CD14-positive monocyte (primary cell): ENCODE results near the gene DLD. TPM values are rescaled to one million over a fixed set of nuclear protein-coding genes. Genes with fewer than 3 reads are reported as not detected.
A peak's percentile ranks its signal among the peaks of the same experiment; 100 is the strongest.

Experiments used
- DNase-seq, 3 donors: peaks; one replicate each; pipeline ENCODE4 v3.0.0-alpha.2; 2011 to 2022
- H2AFZ ChIP-seq: 2 replicates; pipeline ENCODE4 v1.6.0; 2012; ENCODE audit warnings: mild to moderate bottlenecking, low read depth, low read length, inconsistent platforms; ENCODE audit not compliant: insufficient read depth, poor library complexity, severe bottlenecking
- H3K27ac ChIP-seq, 2 donors: 1 replicate in 1 of 2; 2 replicates in 1 of 2; pipeline ENCODE4 v1.5.1; 2012 to 2013; ENCODE audit warnings: low read length in 2 of 2, control low read depth in 1 of 2, inconsistent platforms in 1 of 2, low read depth in 1 of 2, mild to moderate bottlenecking in 1 of 2
- H3K27me3 ChIP-seq, 2 donors: one replicate each; pipeline versions ENCODE4 v1.6.0 to v1.6.1; 2011 to 2013; ENCODE audit warnings: low read length in 2 of 2; ENCODE audit not compliant: control insufficient read depth in 2 of 2, insufficient read depth in 2 of 2
- H3K36me3 ChIP-seq, 2 donors: replicated peaks in 1 of 2; 1 replicate in 1 of 2; 2 replicates in 1 of 2; pipeline versions ENCODE4 v1.5.1 to v1.6.1; 2012 to 2013; ENCODE audit warnings: low read length in 2 of 2, control low read depth in 1 of 2, inconsistent platforms in 1 of 2, mild to moderate bottlenecking in 1 of 2; ENCODE audit not compliant: insufficient read depth in 2 of 2, control insufficient read depth in 1 of 2
- H3K4me1 ChIP-seq, 2 donors: 1 replicate in 1 of 2; 2 replicates in 1 of 2; pipeline versions ENCODE4 v1.5.1 to v1.6.1; 2012 to 2013; ENCODE audit warnings: low read length in 2 of 2, control low read depth in 1 of 2, inconsistent platforms in 1 of 2, mild to moderate bottlenecking in 1 of 2, moderate library complexity in 1 of 2; ENCODE audit not compliant: insufficient read depth in 2 of 2, control insufficient read depth in 1 of 2
- H3K4me2 ChIP-seq: replicated peaks from 2 replicates; pipeline ENCODE3; 2012; ENCODE audit warnings: low read length, moderate library complexity, mild to moderate bottlenecking; ENCODE audit not compliant: poor library complexity, severe bottlenecking; ENCODE audit errors: extremely low read depth
- H3K4me3 ChIP-seq, 3 experiments: fragments of 200-600 bp in 1 of 3; sonication (generic) in 1 of 3; replicated peaks in 1 of 3; 1 replicate in 2 of 3; 2 replicates in 1 of 3; pipeline ENCODE4 v1.5.1; 2011 to 2013; ENCODE audit warnings: low read length in 3 of 3, mild to moderate bottlenecking in 3 of 3, control low read depth in 2 of 3, low read depth in 2 of 3, inconsistent platforms in 1 of 3, moderate library complexity in 1 of 3
- H3K79me2 ChIP-seq: 2 replicates; pipeline ENCODE4 v1.6.0; 2012; ENCODE audit warnings: mild to moderate bottlenecking, control low read depth, inconsistent platforms, low read length, moderate library complexity; ENCODE audit not compliant: insufficient read depth
- H3K9ac ChIP-seq: 2 replicates; pipeline ENCODE4 v1.6.0; 2017; ENCODE audit warnings: low read length, mild to moderate bottlenecking; ENCODE audit not compliant: insufficient read depth, poor library complexity, severe bottlenecking
- H3K9me3 ChIP-seq, 2 donors: replicated peaks in 1 of 2; 1 replicate in 1 of 2; 2 replicates in 1 of 2; pipeline versions ENCODE4 v1.5.1 to v1.6.1; 2012 to 2013; ENCODE audit warnings: low read length in 2 of 2, control low read depth in 1 of 2; ENCODE audit not compliant: control insufficient read depth in 1 of 2, insufficient read depth in 1 of 2
- H4K20me1 ChIP-seq: 2 replicates; pipeline ENCODE4 v1.6.0; 2012; ENCODE audit warnings: mild to moderate bottlenecking, low read length, control low read depth, moderate library complexity; ENCODE audit not compliant: insufficient read depth
- H3K27ac Mint-ChIP-seq, 7 donors: one replicate each; pipeline ENCODE4 v1.8.0; 2020; ENCODE audit warnings: mild to moderate bottlenecking in 7 of 7, mixed read lengths in 7 of 7, moderate library complexity in 6 of 7, inconsistent platforms in 2 of 7
- H3K27me3 Mint-ChIP-seq, 3 donors: one replicate each; pipeline ENCODE4 v1.8.0; 2021 to 2022; ENCODE audit warnings: low read depth in 3 of 3, mild to moderate bottlenecking in 3 of 3, mixed read lengths in 3 of 3, moderate library complexity in 3 of 3, inconsistent platforms in 1 of 3
- H3K36me3 Mint-ChIP-seq, 2 donors: one replicate each; pipeline ENCODE4 v1.8.0; 2020; ENCODE audit warnings: mixed read lengths in 2 of 2, inconsistent platforms in 1 of 2, mild to moderate bottlenecking in 1 of 2
- H3K4me1 Mint-ChIP-seq: one replicate; pipeline ENCODE4 v1.8.0; 2020; ENCODE audit warnings: mild to moderate bottlenecking, mixed read lengths
- H3K4me3 Mint-ChIP-seq, 2 donors: one replicate each; pipeline ENCODE4 v1.8.0; 2020; ENCODE audit warnings: mild to moderate bottlenecking in 2 of 2, mixed read lengths in 2 of 2, moderate library complexity in 1 of 2
- H3K9me3 Mint-ChIP-seq, 7 donors: one replicate each; pipeline ENCODE4 v1.8.0; 2020 to 2022; ENCODE audit warnings: mixed read lengths in 7 of 7, mild to moderate bottlenecking in 6 of 7, moderate library complexity in 6 of 7, inconsistent platforms in 2 of 7
- WGBS: methylation state at CpG from one replicate; pipeline ENCODE4 v1.1.5; 2013; ENCODE audit warnings: missing lambda C conversion rate; ENCODE audit not compliant: insufficient coverage; 5-methylcytosine and 5-hydroxymethylcytosine counted together
- intact Hi-C, 2 donors: fragments of 100-400 bp; cut with micrococcal nuclease; formaldehyde crosslinking; loops; one replicate each; pipeline versions ENCODE4 v1.15.0 to v1.15.1; 2023
- polyA plus RNA-seq, 3 donors: library from polyadenylated mRNA; depleted of rRNA in 1 of 3; unstranded in 2 of 3; stranded (reverse) in 1 of 3; fragments of 300-500 nt in 2 of 3; fragments of >200 nt in 1 of 3; fragmentation: Illumina TruSeq in 2 of 3; gene quantifications; 1 replicate in 2 of 3; 2 replicates in 1 of 3; pipeline ENCODE4 v1.2.3, GENCODE V29; 2012 to 2021
- TF ChIP-seq, protein P1 (sequence below): fragments of 200-600 bp; IDR thresholded peaks from one replicate; pipeline ENCODE4 v1.8.0; 2022; ENCODE audit warnings: antibody characterized with exemption, mild to moderate bottlenecking

The DLD gene
- polyA plus RNA-seq, 3 donors: 54.5 to 73.6 (median 70.1) TPM

DNA sequence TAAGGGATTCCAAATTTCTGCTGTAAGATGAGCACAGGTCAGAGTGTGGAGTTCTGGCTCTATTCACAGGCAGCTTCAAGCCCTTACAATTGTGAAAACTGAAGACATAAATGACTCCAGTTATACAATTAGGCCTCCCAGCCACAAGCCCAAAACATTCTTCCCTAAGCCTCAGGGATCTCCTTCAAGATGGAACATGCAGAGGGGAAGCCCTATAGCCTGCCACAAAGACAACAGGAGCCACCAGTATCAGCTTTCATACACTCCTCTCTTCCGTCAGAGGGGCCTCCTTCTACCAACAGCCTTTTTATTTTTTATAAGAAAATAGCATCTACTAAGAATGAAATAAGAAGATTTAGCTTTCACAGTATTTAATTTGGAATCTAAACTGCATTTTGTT is 46.5 kb downstream of the DLD start:
- no peak overlapping the region for H3K27ac ChIP-seq

DNA sequence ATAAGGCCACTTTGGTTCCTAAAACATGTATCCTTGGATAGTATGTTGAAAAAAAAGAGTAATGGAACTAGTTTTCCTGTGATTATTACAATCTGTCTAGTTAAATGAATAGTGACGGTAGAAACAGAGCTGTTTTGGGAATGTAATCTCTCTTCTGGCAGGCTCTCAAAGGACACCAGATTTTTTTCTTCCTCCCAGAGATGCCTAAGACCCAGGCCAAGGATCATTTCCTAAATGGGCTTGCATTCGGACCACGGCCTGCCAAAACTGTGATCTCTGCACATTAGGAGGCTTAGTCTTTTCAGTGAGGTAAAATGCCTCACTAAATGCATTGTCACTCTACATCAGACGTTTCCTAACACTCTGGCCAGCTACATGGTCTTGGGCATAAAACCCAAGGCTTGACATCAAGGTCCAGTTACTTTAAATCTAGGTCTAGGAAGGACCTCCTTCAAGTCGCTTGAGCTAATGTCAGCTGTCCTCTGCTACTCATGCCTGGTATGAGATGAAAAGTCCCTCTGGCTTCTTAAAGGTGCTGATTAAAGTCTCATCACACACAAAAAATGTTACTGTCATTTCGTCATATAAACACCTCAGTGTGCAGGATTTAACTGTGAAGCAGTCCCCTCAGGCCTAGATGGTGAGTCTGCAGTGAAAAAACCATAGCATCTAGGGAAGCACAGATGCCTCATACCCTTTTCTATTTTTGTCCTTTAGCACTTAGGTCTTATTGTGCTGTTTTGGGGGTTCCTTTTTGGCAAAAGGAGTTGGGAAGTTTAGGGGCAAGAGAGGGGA is 47.7 kb downstream of the DLD start:
- intact Hi-C loops: no loop called here
- WGBS: no CpG with 5 or more reads among the region's 6 CpGs
- no peaks in the 10 kb centered on the region for H3K4me1 Mint-ChIP-seq
- Histone ChIP-seq H3K4me1 (no peaks in the 10 kb centered on the region), H3K27me3 (no peaks in the 10 kb centered on the region), H3K79me2 (no peaks in the 10 kb centered on the region), H3K9ac (no peak overlapping the region), H4K20me1 (no peaks in the 10 kb centered on the region), H3K4me3 (no peak overlapping the region), H3K27ac (no peak overlapping the region), H3K4me2 (no peak overlapping the region), H3K36me3 (peaks cover 6 to 16% of the 10 kb centered on the region in 2 donors), H2AFZ (no peak overlapping the region), H3K9me3 (no peaks in the 10 kb centered on the region)
- H3K27ac Mint-ChIP-seq: peak overlapping the region in 1 of 7 donors; percentile 10
- peaks cover 12 to 15% of the 10 kb centered on the region in 2 donors for H3K36me3 Mint-ChIP-seq
- H3K9me3 Mint-ChIP-seq: no peaks in the 10 kb centered on the region
- H3K27me3 Mint-ChIP-seq: peaks cover 0 to 1% (median 0%) of the 10 kb centered on the region in 3 donors
- DNase-seq: no peak
- no peak overlapping the region for H3K4me3 Mint-ChIP-seq
- TF ChIP-seq, protein P1, sequence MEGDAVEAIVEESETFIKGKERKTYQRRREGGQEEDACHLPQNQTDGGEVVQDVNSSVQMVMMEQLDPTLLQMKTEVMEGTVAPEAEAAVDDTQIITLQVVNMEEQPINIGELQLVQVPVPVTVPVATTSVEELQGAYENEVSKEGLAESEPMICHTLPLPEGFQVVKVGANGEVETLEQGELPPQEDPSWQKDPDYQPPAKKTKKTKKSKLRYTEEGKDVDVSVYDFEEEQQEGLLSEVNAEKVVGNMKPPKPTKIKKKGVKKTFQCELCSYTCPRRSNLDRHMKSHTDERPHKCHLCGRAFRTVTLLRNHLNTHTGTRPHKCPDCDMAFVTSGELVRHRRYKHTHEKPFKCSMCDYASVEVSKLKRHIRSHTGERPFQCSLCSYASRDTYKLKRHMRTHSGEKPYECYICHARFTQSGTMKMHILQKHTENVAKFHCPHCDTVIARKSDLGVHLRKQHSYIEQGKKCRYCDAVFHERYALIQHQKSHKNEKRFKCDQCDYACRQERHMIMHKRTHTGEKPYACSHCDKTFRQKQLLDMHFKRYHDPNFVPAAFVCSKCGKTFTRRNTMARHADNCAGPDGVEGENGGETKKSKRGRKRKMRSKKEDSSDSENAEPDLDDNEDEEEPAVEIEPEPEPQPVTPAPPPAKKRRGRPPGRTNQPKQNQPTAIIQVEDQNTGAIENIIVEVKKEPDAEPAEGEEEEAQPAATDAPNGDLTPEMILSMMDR: no peak

More for the DNA sequence above, 46.5 kb downstream of the DLD start:
- no peaks in the 10 kb centered on the region for H3K9me3 Mint-ChIP-seq
- no peaks in the 10 kb centered on the region for H4K20me1 ChIP-seq
- no peak overlapping the region for H3K9ac ChIP-seq
- no peak overlapping the region for H3K4me2 ChIP-seq
- H3K27me3 ChIP-seq: no peaks in the 10 kb centered on the region
- H3K4me1 ChIP-seq: no peaks in the 10 kb centered on the region
- H3K9me3 ChIP-seq: no peaks in the 10 kb centered on the region
- H3K4me3 Mint-ChIP-seq: no peak overlapping the region
- no peaks in the 10 kb centered on the region for H3K79me2 ChIP-seq
- no CpG with 5 or more reads among the region's 1 CpG for WGBS
- peaks cover 0 to 1% (median 0%) of the 10 kb centered on the region in 3 donors for H3K27me3 Mint-ChIP-seq
- H3K4me1 Mint-ChIP-seq: no peaks in the 10 kb centered on the region
- peaks cover 6 to 18% of the 10 kb centered on the region in 2 donors for H3K36me3 ChIP-seq
- no peak for DNase-seq
- TF ChIP-seq, protein P1: no peak
- intact Hi-C loops: no loop called here
- H3K36me3 Mint-ChIP-seq: peaks cover 15% of the 10 kb centered on the region in 2 donors
- H2AFZ ChIP-seq: no peak overlapping the region
- no peak overlapping the region for H3K27ac Mint-ChIP-seq
- no peak overlapping the region for H3K4me3 ChIP-seq
